ENCODE measurements around the gene EDDM13.

The EDDM13 gene

DNA sequence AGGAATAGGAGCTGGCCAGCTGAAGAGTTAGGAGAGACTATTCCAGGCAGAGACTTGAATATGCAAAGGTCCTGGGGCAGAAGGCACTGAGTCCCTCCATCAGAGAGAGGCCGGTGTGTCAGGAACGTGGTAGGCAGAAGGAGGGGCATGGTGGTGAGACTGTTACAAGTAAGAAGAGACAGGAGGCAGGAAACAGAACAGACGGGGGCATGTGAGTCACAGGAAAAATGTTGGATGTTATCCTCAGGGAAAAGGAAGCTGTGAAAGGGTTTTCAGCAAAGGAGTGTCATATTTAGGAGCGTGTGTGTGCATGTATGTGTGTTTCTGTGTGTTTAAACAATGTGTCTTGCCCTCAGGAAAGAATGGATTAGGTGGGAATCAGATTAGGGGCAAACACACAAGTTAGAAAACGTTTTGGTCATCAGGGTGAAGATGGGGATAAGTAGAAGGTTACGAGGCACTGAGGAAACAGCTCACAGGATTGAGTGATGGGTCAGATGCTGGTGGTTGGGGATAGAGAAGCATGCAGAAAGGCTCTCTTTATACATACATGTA, 1.1 kb downstream of the EDDM13 start:
- DNase-seq (ENCODE audit: low spot score), result no peak
- TF ChIP-seq, protein P1, sequence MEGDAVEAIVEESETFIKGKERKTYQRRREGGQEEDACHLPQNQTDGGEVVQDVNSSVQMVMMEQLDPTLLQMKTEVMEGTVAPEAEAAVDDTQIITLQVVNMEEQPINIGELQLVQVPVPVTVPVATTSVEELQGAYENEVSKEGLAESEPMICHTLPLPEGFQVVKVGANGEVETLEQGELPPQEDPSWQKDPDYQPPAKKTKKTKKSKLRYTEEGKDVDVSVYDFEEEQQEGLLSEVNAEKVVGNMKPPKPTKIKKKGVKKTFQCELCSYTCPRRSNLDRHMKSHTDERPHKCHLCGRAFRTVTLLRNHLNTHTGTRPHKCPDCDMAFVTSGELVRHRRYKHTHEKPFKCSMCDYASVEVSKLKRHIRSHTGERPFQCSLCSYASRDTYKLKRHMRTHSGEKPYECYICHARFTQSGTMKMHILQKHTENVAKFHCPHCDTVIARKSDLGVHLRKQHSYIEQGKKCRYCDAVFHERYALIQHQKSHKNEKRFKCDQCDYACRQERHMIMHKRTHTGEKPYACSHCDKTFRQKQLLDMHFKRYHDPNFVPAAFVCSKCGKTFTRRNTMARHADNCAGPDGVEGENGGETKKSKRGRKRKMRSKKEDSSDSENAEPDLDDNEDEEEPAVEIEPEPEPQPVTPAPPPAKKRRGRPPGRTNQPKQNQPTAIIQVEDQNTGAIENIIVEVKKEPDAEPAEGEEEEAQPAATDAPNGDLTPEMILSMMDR (IDR thresholded peaks at IDR 0.05; ENCODE audit: extremely low read depth, missing control alignments), result no peak

DNA sequence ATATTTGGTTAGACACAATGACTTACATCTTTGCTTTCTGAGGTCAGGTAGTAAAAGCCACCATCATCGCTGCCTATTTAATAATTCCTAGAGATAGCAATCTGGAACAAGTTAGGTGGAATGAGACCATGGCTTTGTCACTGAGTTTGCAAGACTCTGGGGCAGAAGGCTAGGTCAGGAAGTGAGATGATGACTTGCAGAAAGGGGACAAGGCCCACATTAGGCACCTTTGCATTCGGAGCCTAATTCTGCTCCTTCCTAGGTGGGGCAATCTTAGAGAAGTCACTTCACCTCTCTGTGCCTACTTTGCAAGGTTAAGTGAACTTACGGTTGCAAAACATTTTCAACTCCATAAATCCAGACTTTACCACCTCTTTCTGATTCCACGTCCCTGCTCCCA, 10.3 kb downstream of the EDDM13 start:
- TF ChIP-seq, protein P1 (IDR thresholded peaks at IDR 0.05; ENCODE audit: extremely low read depth, missing control alignments), result no peak
- DNase-seq (ENCODE audit: low spot score), result no peak

DNA sequence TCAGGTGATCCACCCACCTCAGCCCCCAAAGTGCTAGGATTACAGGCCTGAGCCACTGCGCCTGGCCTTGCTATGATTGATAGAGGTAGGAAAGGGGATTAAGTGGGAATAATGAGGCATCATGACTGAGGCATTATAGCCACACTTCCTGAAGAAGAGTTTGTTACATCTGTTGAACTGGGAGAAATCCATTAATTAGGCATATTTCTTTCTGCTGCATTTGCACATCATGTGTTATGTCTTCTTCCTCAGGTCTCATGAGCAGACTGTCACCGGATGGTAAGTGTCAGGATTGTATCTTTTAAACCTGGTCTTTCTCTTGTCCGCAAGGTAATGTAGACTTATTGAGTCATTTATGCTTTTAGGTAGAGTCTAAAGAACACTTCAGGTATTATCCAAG, 12.2 kb downstream of the EDDM13 start:
- TF ChIP-seq, protein P1 (IDR thresholded peaks at IDR 0.05; ENCODE audit: extremely low read depth, missing control alignments), result no peak
- no peak for DNase-seq (ENCODE audit: low spot score)

DNA sequence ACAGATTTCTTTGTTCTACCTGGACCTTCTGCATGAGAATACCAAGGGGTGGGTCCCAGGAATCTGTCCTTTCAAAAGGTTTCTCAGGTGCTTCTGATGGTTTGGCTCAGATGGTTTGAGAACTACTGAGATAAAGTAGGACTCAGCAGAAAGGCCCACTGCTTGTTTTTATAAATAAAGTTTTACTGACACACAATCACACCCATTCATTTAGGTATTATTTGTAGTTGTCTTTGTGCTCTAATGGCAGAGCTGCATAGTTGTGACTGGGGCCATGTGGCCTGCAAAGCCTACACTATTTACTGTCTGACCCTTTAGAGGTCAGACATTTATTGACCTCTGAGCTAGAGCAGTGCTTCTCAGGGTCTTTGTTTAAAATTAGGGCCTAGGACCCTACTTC, 17.6 kb downstream of the EDDM13 start:
- DNase-seq (ENCODE audit: low spot score), result no peak
- TF ChIP-seq, protein P1 (IDR thresholded peaks at IDR 0.05; ENCODE audit: extremely low read depth, missing control alignments), result no peak

DNA sequence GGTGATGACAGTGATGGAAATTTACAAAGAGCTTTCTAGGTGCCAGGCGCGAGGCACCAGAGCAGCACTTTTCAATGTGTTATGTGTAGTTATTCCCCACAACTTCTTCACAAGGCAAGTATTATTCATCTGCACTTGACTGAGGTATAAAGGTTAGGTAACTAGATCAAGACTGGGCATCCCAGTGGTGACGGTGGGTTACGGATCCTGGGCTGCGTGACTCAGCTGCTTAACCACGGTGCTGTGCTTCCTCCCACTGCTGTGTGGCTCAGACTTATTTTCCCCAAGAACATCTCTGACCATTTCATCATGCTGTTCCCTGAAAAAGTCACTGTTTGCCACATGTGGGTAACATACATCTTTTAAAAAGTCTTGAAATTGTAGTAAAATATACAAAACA, 19.3 kb downstream of the EDDM13 start:
- no peak for DNase-seq (ENCODE audit: low spot score)
- TF ChIP-seq, protein P1 (IDR thresholded peaks at IDR 0.05; ENCODE audit: extremely low read depth, missing control alignments), result no peak

DNA sequence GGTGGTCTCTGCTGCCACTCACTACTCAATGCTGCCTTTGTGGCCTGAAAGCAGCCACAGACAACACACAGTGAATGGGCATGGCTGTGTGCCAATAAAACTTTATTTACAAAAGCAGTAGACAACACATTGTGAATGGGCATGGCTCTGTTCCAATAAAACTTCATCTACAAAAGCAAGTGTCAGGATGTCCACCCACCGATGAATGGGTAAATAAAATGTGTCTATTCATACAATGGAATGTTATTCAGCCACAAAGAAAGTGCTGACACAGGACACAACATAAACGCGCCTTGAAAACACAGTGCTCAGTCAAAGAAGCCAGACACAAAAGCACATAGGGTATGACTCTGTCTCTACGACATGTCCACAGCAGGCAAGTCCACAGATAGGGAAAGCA, 22.0 kb downstream of the EDDM13 start:
- no peak for DNase-seq (ENCODE audit: low spot score)
- TF ChIP-seq, protein P1 (IDR thresholded peaks at IDR 0.05; ENCODE audit: extremely low read depth, missing control alignments), result no peak

DNA sequence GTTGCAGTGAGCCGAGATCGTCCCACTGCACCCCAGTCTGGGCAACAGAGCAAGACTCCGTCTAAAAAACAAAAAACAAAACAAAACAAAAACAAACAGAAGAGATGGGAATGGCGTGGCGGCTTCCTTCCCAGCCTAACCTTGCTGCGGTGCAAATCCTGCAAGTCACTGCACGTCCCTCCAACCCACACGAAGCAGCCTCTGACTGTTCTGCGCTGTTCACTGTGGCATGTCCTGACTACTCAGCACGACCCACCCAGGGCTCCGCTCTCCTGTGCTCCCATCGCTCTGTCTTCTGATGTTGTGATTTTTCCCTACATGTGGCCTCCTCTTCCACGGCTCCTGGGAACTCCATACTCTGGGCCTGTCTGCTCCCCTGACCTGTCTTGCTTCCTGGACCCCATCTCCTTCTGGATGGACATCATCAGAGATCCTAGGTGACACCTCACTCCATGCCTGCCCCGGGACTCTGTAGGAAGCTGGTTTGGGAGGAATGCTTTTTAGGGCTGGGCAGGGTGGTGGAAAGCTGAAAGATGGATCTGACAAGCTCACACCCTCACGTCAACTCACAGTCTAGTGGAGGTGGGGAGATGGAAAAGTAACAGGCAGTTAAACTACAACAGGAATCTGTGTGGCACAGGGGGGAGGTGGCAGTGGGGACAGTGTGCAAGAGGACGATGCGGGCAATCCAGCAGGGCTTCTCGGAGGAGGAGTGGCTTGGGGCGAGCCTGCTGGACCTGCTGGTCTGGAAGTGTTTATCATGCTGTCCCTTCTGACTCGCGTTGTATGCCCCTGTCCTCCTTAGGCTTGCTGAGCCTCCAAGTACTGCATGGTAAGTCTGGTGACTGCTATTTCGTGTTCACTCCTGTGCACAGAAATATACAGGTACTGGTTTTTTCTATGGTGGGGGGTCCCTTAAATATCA, 23.2 kb downstream of the EDDM13 start:
- DNase-seq (ENCODE audit: low spot score), result no peak
- TF ChIP-seq, protein P1 (IDR thresholded peaks at IDR 0.05; ENCODE audit: extremely low read depth, missing control alignments), result no peak
